ENCODE data around the gene IFNGR1. TPM values are rescaled to one million over a fixed set of nuclear protein-coding genes. Genes with fewer than 3 reads are reported as not detected.
A peak's percentile ranks its signal among the peaks of the same experiment; 100 is the strongest.

Gene IFNGR1
- total RNA-seq, 1 donor from 2014 or later: 239 TPM

DNA sequence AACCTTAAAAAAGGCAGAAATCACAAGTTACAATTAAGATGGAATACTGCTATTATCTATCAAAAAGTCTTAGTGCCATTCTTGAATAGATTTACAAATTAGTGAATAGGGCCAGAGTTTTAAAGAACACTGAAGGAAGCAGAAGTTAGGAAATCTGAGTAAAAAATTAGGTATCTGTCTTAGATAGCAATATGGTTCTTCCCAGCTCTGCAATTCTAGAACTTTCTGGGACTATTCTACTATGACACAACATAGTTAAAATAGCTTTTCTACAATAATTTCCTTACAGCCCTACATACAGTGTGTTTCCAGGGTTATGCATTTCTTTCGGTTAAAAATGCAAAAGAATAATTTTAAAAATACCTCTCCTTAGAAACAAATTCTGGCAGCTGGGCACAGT, 18.2 kb downstream of the IFNGR1 start:
- intact Hi-C loops (cut with DNase I): no loop called here
- Histone ChIP-seq H3K4me3 (no peak overlapping the region), H3K36me3 (peaks cover 86% of the 10 kb centered on the region), H3K9me3 (no peaks in the 10 kb centered on the region), H3K4me1 (peaks cover 9% of the 10 kb centered on the region), H3K27ac (peak overlapping the region; percentile 14), H3K27me3 (no peaks in the 10 kb centered on the region)
- TF ChIP-seq, protein P1, sequence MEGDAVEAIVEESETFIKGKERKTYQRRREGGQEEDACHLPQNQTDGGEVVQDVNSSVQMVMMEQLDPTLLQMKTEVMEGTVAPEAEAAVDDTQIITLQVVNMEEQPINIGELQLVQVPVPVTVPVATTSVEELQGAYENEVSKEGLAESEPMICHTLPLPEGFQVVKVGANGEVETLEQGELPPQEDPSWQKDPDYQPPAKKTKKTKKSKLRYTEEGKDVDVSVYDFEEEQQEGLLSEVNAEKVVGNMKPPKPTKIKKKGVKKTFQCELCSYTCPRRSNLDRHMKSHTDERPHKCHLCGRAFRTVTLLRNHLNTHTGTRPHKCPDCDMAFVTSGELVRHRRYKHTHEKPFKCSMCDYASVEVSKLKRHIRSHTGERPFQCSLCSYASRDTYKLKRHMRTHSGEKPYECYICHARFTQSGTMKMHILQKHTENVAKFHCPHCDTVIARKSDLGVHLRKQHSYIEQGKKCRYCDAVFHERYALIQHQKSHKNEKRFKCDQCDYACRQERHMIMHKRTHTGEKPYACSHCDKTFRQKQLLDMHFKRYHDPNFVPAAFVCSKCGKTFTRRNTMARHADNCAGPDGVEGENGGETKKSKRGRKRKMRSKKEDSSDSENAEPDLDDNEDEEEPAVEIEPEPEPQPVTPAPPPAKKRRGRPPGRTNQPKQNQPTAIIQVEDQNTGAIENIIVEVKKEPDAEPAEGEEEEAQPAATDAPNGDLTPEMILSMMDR (IDR thresholded peaks at IDR 0.05): no peak
- no peak for ATAC-seq
- no peak for DNase-seq

DNA sequence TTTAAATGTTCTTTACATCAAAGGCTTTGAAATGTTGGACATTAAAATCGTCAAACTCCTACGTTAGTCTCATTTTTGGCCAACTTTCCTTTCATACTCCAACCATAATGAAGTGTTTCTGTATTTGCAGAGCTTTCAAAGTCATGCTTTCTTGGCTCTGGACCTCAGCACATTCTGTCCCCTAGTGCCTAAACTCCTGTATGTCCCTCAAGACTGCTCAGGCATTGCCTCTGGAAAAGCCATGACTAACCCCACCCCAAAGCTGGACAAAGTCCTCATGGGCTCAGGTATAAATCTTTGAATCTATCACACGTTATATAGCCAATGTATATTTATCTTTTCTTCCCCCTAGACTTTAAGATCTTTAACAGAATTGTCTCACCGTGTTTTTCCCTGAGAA, 18.9 kb downstream of the IFNGR1 start:
- Histone ChIP-seq H3K36me3 (peaks cover 79% of the 10 kb centered on the region), H3K27ac (peak overlapping the region; percentile 14)
- no peak for DNase-seq

DNA sequence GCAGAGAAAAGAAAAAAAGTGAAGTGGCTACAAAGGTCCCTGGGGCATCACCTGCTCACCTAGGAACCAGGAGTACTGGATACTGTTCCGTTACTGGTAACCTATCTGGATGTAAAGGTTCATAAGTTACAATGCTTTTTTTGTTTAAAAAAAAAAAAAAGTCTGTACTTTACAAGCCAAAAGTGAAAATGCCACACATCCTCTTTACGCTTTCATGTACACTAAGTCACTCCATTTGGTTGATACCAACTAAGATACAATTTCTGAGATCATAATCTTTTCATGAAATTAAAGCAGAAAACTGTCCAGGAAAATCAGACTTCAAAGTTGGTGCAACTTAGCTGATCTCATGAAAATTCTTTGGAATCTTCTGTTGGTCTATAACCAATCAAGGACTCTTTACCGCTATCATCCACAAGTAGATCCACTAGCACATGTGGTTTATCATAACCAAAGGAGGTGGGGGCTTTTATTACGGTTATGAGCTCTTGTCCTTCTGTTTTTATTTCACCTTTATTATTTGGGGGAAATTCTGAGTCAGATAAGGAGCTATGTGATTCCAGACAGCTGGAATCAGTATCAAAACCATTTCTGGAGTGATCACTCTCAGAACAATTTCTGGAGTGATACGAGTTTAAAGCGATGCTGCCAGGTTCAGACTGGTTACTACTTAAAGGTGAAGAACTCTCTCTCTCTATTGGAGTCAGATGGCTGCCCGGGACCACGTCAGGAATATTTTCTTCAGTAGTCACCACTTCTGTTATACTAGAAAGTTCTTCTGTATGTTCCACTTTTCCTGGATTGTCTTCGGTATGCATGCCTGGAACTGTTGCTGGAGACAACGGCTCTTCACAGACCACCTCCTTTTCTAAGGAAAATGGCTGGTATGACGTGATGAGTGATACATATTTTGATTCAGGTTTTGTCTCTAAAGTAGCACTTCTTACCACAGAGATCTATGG, 21.2 kb downstream of the IFNGR1 start:
- Histone ChIP-seq H3K9me3 (no peaks in the 10 kb centered on the region), H3K27me3 (no peaks in the 10 kb centered on the region), H3K4me3 (no peak overlapping the region), H3K4me1 (peaks cover 8% of the 10 kb centered on the region), H3K27ac (no peak overlapping the region), H3K36me3 (peaks cover 56% of the 10 kb centered on the region)
- DNase-seq (no peak), ATAC-seq (peak; percentile 29)
- TF ChIP-seq, protein P1 (IDR thresholded peaks at IDR 0.05): no peak
- intact Hi-C loops (cut with DNase I): no loop called here

More for the DNA sequence above, 18.9 kb downstream of the IFNGR1 start:
- H3K9me3 ChIP-seq: no peaks in the 10 kb centered on the region
- no peak overlapping the region for H3K4me3 ChIP-seq
- no peaks in the 10 kb centered on the region for H3K27me3 ChIP-seq
- TF ChIP-seq, protein P1 (IDR thresholded peaks at IDR 0.05): no peak
- intact Hi-C loops (cut with DNase I): no loop called here
- peaks cover 8% of the 10 kb centered on the region for H3K4me1 ChIP-seq
- ATAC-seq: peak; percentile 84

DNA sequence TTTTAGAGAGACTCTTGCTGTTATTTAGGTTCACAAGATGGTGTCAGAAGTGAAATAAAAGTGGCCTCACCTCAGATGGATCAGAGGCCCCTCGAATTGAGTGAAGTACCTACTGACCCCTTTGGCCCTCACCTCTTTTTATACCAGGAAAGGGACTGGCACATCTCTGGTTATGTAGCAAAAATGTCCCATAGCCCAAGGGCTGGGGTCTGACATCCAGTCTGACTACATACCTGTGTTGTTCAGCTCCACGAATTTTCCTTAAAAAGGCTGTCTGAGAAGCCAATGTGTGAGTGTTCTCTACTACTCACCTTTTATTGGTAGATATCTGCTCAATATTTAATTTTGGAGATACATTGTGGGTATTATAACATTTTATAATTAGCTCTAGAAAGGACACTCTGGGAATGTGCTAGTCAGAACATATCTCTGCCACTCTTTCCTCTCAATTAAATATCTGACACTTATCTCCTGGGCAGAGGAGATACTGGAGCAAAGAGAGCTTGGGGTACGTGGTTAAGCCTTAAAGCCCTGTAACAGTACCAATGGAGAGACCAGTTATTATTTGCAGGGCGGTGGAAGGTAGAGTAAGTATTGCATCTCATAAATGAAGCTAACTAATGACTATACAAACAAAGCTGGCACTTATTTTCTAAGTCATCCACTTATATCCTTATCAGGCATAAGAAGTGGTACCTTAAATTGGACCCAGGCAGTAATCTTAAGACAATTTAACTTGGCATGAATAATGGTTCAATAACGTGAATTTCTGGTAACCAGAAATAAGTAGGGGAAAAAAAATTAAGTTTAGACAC, 25.7 kb downstream of the IFNGR1 start:
- DNase-seq: no peak
- no peak for ATAC-seq
- no peaks in the 10 kb centered on the region for H3K27me3 ChIP-seq
- H3K36me3 ChIP-seq: peaks cover 16% of the 10 kb centered on the region
- H3K4me3 ChIP-seq: no peak overlapping the region
- H3K27ac ChIP-seq: no peak overlapping the region
- no peaks in the 10 kb centered on the region for H3K4me1 ChIP-seq
- TF ChIP-seq, protein P1 (IDR thresholded peaks at IDR 0.05): no peak
- intact Hi-C loops (cut with DNase I): no loop called here
- no peaks in the 10 kb centered on the region for H3K9me3 ChIP-seq

DNA sequence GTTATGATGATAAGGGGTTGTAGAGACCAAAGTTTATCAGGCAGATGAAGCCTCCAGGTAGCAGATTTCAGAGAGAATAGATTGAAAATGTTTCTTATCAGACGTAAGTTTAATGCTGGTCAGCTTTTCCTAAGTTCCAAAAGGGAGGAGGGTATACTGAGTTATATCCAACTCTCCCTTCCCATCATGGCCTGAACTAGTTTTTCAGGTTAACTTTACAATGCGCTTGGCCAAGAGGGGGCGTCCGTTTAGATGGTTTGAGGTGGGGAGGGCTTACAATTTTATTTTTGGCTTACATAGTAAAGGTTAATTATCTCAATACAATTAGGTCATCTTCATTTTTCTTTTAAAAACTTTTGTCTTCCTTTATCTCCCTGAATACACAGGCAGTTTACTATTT, 26.4 kb downstream of the IFNGR1 start:
- Histone ChIP-seq H3K36me3 (peaks cover 10% of the 10 kb centered on the region), H3K9me3 (no peaks in the 10 kb centered on the region), H3K4me1 (no peaks in the 10 kb centered on the region), H3K27me3 (no peaks in the 10 kb centered on the region), H3K27ac (no peak overlapping the region), H3K4me3 (no peak overlapping the region)
- TF ChIP-seq, protein P1 (IDR thresholded peaks at IDR 0.05): no peak
- intact Hi-C loops (cut with DNase I): no loop called here
- ATAC-seq (no peak), DNase-seq (no peak)

All from upper lobe of right lung (tissue), 1 donor.